HG02610 (cell line): ENCODE results near the gene PRPF19.

Experiments
- ATAC-seq: cut with Tn5 transposase; IDR thresholded peaks from one replicate; pipeline ENCODE4 v1.9.1; 2021; ENCODE audit warnings: mild to moderate bottlenecking, moderate library complexity; ENCODE audit not compliant: unreplicated experiment

The PRPF19 gene

GRCh38 chr11:60876168-60876485 lies 30.3 kb downstream of the PRPF19 start:
- no peak for ATAC-seq

GRCh38 chr11:60875366-60876167 lies 30.8 kb downstream of the PRPF19 start:
- ATAC-seq = no peak

GRCh38 chr11:60874421-60875365 lies 31.7 kb downstream of the PRPF19 start:
- no peak for ATAC-seq

- ATAC-seq = no peak
Observed at GRCh38 chr11:60873533-60873932, 32.9 kb downstream of the PRPF19 start.

- no peak for ATAC-seq
Observed at GRCh38 chr11:60872961-60873524, 33.3 kb downstream of the PRPF19 start.

GRCh38 chr11:60872124-60872960 lies 34.0 kb downstream of the PRPF19 start:
- no peak for ATAC-seq

- ATAC-seq = no peak
Observed at GRCh38 chr11:60871378-60872061, 34.9 kb downstream of the PRPF19 start.

GRCh38 chr11:60870733-60871377 lies 35.5 kb downstream of the PRPF19 start:
- no peak for ATAC-seq

- ATAC-seq = no peak
Observed at GRCh38 chr11:60870276-60870675, 36.1 kb downstream of the PRPF19 start.

GRCh38 chr11:60869451-60869825 lies 36.9 kb downstream of the PRPF19 start:
- ATAC-seq = no peak

- no peak for ATAC-seq
Observed at GRCh38 chr11:60868682-60869450, 37.5 kb downstream of the PRPF19 start.

GRCh38 chr11:60867871-60868681 lies 38.3 kb downstream of the PRPF19 start:
- ATAC-seq = no peak

- ATAC-seq = no peak
Observed at GRCh38 chr11:60866911-60867870, 39.2 kb downstream of the PRPF19 start, which contains the start of gene ZP1. Gene ZP1 (plus strand): TSS chr11:60867542. CDS start chr11:60867562, 20 bp downstream.

GRCh38 chr11:60864856-60865513 lies 41.4 kb downstream of the PRPF19 start:
- ATAC-seq = no peak

- no peak for ATAC-seq
Observed at GRCh38 chr11:60863550-60864521, 42.5 kb downstream of the PRPF19 start.
